LNCaP clone FGC (cell line): ENCODE data around the gene SCFD2.

Experiments
- DNase-seq: peaks from one replicate; pipeline ENCODE4 v3.0.0-alpha.2; 2011; ENCODE audit warnings: low read depth
- H3K4me3 ChIP-seq: 2 replicates; pipeline ENCODE4 v1.5.1; 2011; ENCODE audit warnings: mild to moderate bottlenecking, low read depth, low read length, control low read depth
- CTCF ChIP-seq: IDR thresholded peaks from 2 replicates; pipeline ENCODE4 v1.5.1; 2012; ENCODE audit warnings: mild to moderate bottlenecking; ENCODE audit not compliant: control insufficient read depth, insufficient read depth; ENCODE audit errors: extremely low read depth

Gene SCFD2

GRCh38 chr4:52979821-52980590 is 385.9 kb downstream of the SCFD2 start:
- TF ChIP-seq CTCF: no peak
- no peak for DNase-seq

GRCh38 chr4:52979020-52979419 is 386.8 kb downstream of the SCFD2 start:
- DNase-seq: no peak
- no peak for TF ChIP-seq CTCF
- no peak overlapping the region for H3K4me3 ChIP-seq

More at GRCh38 chr4:52979821-52980590, 385.9 kb downstream of the SCFD2 start:
- H3K4me3 ChIP-seq: no peak overlapping the region

- H3K4me3 ChIP-seq: no peak overlapping the region
- DNase-seq: no peak
- TF ChIP-seq CTCF: no peak
These were observed 388.6 kb downstream of the SCFD2 start for GRCh38 chr4:52977252-52977651.

- no peak overlapping the region for H3K4me3 ChIP-seq
- no peak for TF ChIP-seq CTCF
- DNase-seq: no peak
These were observed 389.2 kb downstream of the SCFD2 start for GRCh38 chr4:52976523-52977230.

GRCh38 chr4:52968691-52969090 is 397.2 kb downstream of the SCFD2 start:
- no peak for TF ChIP-seq CTCF
- H3K4me3 ChIP-seq: no peak overlapping the region
- DNase-seq: no peak

GRCh38 chr4:52968241-52968640 is 397.6 kb downstream of the SCFD2 start:
- no peak for DNase-seq
- TF ChIP-seq CTCF: no peak
- no peak overlapping the region for H3K4me3 ChIP-seq
